Ishikawa (cell line): ENCODE results near the gene TNFRSF12A.

Experiments used
- CEBPB ChIP-seq: IDR thresholded peaks from 2 replicates; pipeline ENCODE4 v1.6.1; 2012
- CREB1 ChIP-seq: IDR thresholded peaks from 2 replicates; pipeline ENCODE4 v1.6.1; 2012; ENCODE audit warnings: low read depth
- EGR1 ChIP-seq: IDR thresholded peaks from 2 replicates; pipeline ENCODE4 v1.6.1; 2012
- EP300 ChIP-seq: IDR thresholded peaks from 2 replicates; pipeline ENCODE4 v1.6.1; 2012; ENCODE audit warnings: borderline replicate concordance
- FOXM1 ChIP-seq: IDR thresholded peaks from 2 replicates; pipeline ENCODE4 v1.6.1; 2012; ENCODE audit warnings: low read depth, borderline replicate concordance
- NFIC ChIP-seq: IDR thresholded peaks from 2 replicates; pipeline ENCODE4 v1.6.1; 2012
- RAD21 ChIP-seq: IDR thresholded peaks from 2 replicates; pipeline ENCODE4 v1.6.1; 2012; ENCODE audit warnings: low read depth
- TAF1 ChIP-seq: IDR thresholded peaks from 2 replicates; pipeline ENCODE4 v1.6.1; 2012; ENCODE audit warnings: low read depth, mild to moderate bottlenecking
- TCF12 ChIP-seq: IDR thresholded peaks from 2 replicates; pipeline ENCODE4 v1.6.1; 2012; ENCODE audit warnings: low read depth
- TEAD4 ChIP-seq: IDR thresholded peaks from 2 replicates; pipeline ENCODE4 v1.6.1; 2012
- YY1 ChIP-seq: IDR thresholded peaks from 2 replicates; pipeline ENCODE4 v1.6.1; 2012; ENCODE audit warnings: low read depth
- ZBTB7A ChIP-seq: IDR thresholded peaks from 2 replicates; pipeline ENCODE4 v1.6.1; 2012; ENCODE audit warnings: low read depth
- TF ChIP-seq, protein P1 (sequence below): IDR thresholded peaks from 2 replicates; pipeline ENCODE4 v1.6.1; 2012
- TF ChIP-seq, protein P2 (sequence below): IDR thresholded peaks from 2 replicates; pipeline ENCODE4 v1.6.1; 2012
- TF ChIP-seq, protein P3 (sequence below): IDR thresholded peaks from 2 replicates; pipeline ENCODE4 v1.6.1; 2012; ENCODE audit warnings: low read depth, mild to moderate bottlenecking

The TNFRSF12A gene

DNA sequence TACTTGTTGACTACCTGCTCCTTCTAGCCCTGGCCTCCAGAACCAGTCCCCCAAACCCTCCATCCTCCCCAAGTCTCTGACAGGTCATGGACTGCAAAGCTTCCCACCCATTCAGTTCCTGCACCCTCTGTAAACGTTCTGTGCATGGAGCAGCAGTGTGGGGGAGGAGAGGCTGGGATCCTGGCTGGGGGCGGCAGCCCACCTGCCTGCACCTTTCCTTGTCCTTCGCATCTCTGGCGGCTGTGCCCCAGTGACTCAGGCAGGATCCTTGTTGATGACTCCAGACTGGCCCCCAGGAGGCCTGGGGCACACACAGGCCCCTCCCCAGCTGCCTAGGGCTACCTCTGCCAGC is 38.3 kb upstream of the TNFRSF12A start:
- TF ChIP-seq, protein P1, sequence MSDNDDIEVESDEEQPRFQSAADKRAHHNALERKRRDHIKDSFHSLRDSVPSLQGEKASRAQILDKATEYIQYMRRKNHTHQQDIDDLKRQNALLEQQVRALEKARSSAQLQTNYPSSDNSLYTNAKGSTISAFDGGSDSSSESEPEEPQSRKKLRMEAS = no peak
- TF ChIP-seq TAF1 = no peak
- TF ChIP-seq EGR1 = no peak
- no peak for TF ChIP-seq TCF12
- TF ChIP-seq, protein P2, sequence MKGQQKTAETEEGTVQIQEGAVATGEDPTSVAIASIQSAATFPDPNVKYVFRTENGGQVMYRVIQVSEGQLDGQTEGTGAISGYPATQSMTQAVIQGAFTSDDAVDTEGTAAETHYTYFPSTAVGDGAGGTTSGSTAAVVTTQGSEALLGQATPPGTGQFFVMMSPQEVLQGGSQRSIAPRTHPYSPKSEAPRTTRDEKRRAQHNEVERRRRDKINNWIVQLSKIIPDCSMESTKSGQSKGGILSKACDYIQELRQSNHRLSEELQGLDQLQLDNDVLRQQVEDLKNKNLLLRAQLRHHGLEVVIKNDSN = no peak
- TF ChIP-seq CREB1 = no peak
- TF ChIP-seq TEAD4 = no peak
- no peak for TF ChIP-seq EP300
- TF ChIP-seq, protein P3, sequence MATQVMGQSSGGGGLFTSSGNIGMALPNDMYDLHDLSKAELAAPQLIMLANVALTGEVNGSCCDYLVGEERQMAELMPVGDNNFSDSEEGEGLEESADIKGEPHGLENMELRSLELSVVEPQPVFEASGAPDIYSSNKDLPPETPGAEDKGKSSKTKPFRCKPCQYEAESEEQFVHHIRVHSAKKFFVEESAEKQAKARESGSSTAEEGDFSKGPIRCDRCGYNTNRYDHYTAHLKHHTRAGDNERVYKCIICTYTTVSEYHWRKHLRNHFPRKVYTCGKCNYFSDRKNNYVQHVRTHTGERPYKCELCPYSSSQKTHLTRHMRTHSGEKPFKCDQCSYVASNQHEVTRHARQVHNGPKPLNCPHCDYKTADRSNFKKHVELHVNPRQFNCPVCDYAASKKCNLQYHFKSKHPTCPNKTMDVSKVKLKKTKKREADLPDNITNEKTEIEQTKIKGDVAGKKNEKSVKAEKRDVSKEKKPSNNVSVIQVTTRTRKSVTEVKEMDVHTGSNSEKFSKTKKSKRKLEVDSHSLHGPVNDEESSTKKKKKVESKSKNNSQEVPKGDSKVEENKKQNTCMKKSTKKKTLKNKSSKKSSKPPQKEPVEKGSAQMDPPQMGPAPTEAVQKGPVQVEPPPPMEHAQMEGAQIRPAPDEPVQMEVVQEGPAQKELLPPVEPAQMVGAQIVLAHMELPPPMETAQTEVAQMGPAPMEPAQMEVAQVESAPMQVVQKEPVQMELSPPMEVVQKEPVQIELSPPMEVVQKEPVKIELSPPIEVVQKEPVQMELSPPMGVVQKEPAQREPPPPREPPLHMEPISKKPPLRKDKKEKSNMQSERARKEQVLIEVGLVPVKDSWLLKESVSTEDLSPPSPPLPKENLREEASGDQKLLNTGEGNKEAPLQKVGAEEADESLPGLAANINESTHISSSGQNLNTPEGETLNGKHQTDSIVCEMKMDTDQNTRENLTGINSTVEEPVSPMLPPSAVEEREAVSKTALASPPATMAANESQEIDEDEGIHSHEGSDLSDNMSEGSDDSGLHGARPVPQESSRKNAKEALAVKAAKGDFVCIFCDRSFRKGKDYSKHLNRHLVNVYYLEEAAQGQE = no peak
- no peak for TF ChIP-seq NFIC
- TF ChIP-seq FOXM1 = no peak
- no peak for TF ChIP-seq CEBPB
- TF ChIP-seq YY1 = no peak
- no peak for TF ChIP-seq RAD21
- no peak for TF ChIP-seq ZBTB7A

DNA sequence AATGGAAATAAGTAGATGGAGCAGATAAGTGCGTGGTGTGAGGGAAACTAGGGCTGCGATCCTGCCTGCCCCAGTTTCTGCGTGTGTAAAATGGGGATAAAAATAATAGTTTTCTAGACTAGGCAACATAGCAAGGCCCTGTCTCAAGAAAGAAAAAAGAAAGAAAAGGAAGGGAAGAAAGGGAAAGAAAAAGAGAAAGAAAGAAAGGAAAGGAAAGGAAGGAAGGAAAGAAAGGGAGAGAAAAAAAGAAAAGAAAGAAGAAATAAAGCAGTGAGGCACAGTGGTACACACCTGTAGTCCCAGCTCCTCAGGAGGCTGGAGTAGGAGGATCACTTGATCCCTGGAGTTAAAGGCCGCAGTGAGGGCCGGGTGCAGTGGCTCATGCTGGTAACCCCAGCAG is 37.8 kb upstream of the TNFRSF12A start:
- TF ChIP-seq YY1 (no peak), TCF12 (no peak), TEAD4 (no peak)

DNA sequence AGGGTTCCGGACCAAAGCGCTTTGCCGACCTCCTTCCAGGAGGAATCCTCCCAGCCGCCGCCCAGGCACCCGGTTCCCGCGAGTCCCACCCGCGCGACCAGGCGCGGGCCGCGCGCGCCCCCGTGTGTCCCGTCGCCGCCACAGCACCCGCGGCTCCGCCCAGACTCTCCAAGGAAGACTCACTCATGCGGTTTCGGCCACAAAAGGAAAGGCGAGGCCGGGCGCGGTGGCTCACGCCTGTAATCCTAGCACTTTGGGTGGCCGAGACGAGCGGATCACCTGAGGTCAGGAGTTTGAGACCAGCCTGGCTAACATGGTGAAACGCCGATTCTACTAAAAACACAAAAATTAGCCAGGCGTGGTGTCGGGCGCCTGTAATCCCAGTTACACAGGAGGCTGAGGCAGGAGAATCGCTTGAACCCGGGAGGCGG is 36.4 kb upstream of the TNFRSF12A start:
- TF ChIP-seq, protein P3 = no peak
- TF ChIP-seq YY1 (0 out of 2 replicates have a peak, but pooled peaks have one; percentile 6), RAD21 (peak; percentile 71; the same call in 1 of the 2 replicates), ZBTB7A (no peak), TCF12 (peak; percentile 21; the same call in 1 of the 2 replicates)
- TF ChIP-seq, protein P1 = peak; percentile 75

DNA sequence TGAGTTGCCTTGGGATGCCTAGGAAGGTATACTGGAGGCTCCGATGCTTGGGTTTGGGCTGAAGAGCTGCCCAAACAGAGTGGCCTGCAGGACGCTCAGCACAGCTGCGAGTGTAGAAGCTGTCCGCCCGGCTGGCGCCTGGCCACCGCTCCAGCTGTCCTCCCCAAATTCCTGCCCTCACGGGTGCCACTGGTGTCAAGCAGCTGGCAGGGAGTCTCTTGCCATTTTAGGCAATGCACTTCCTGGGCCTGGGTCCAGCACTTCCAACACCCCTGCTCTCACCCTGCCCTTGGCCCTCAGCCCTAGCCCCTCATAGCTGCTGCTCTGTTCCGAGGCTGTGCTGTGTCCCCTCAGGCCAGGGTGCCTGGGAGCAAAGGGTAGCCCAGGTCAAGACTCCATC is 34.7 kb upstream of the TNFRSF12A start:
- TF ChIP-seq TEAD4 = peak; percentile 20; the same call in 1 of the 2 replicates
- TF ChIP-seq NFIC = 0 out of 2 replicates have a peak, but pooled peaks have one; percentile 21
- TF ChIP-seq FOXM1 = no peak

DNA sequence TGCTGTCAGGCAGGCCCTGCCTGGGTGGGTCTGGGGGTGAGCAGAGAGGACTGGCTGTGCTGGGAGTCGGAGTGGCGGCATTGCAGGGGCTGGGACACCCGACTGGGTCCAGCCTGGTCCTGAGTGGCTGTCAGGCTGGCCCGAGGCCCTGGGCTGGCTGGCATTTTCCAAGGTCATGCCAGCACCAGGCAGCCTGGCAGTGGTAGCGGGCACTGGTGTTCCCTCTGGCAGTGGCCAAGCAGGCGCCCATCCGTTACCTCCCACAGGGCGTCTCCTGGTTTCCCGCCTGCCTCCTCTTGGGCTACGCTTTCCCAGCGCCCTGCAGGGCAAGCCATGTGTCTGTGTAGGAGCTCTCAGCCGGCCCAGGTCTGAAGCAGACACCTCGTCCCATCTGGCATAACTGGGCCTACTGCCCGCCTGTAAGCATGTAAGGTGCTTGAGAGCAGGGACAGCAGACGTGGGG is 34.2 kb upstream of the TNFRSF12A start:
- TF ChIP-seq TEAD4 (no peak), TCF12 (no peak), YY1 (no peak), CREB1 (no peak), RAD21 (no peak), CEBPB (no peak), EP300 (no peak), FOXM1 (no peak), EGR1 (no peak), ZBTB7A (no peak), TAF1 (no peak), NFIC (no peak)
- TF ChIP-seq, protein P2 = no peak
- TF ChIP-seq, protein P3 = no peak
- TF ChIP-seq, protein P1 = no peak
